ENCODE measurements around the gene UCN. TPM values are rescaled to one million over a fixed set of nuclear protein-coding genes. Genes with fewer than 3 reads are reported as not detected.

Gene UCN
- total RNA-seq, 1 experiment from 2014 or later = 1.5 TPM

GRCh38 chr2:27322766-27323595, 14.7 kb upstream of the UCN start, which contains the start of gene MPV17:
Gene MPV17, minus strand, starts transcription at chr2:27323097. Its CDS starts 580 bp downstream, at chr2:27322517.
- no peak within 1 kb of the TSS for H3T11ph ChIP-seq (ENCODE audit: low read length)
- H3K4me1 ChIP-seq (ENCODE audit: insufficient read depth, low read length) = 0 out of 2 replicates have a peak, but pooled peaks cover 2% of the 10 kb centered on the region

More at GRCh38 chr2:27322766-27323595, 14.7 kb upstream of the UCN start, which contains the start of gene MPV17:
- Histone ChIP-seq H2AFZ (ENCODE audit: low read length) (no peak within 1 kb of the TSS), H3K4me2 (ENCODE audit: insufficient read depth, insufficient read length, low read length) (peak within 1 kb of the TSS; percentile 98), H3K14ac (ENCODE audit: insufficient read depth, low read length) (peak within 1 kb of the TSS; percentile 94), H3K79me1 (ENCODE audit: insufficient read depth, low read depth, low read length, poor library complexity, severe bottlenecking) (no peaks in the 10 kb centered on the region), H3K18ac (ENCODE audit: insufficient read length, low read depth, low read length) (peak within 1 kb of the TSS; percentile 85), H3K9ac (ENCODE audit: extremely low read depth, insufficient read length, low read length) (peak within 1 kb of the TSS; percentile 93), H3K56ac (ENCODE audit: insufficient read length, low read depth, low read length) (no peak within 1 kb of the TSS), H4K91ac (ENCODE audit: insufficient read length, low read depth, low read length) (no peak within 1 kb of the TSS), H4K20me1 (ENCODE audit: control insufficient read depth, insufficient read depth, insufficient read length) (no peaks in the 10 kb centered on the region), H2BK120ac (ENCODE audit: low read depth, low read length, poor library complexity, severe bottlenecking) (no peak within 1 kb of the TSS), H3K23ac (ENCODE audit: insufficient read length, low read depth, low read length) (no peak within 1 kb of the TSS), H2BK20ac (ENCODE audit: low read depth, low read length, poor library complexity, severe bottlenecking) (no peak within 1 kb of the TSS), H2BK15ac (ENCODE audit: low read depth, low read length) (no peak within 1 kb of the TSS), H2BK12ac (ENCODE audit: insufficient read length, low read depth, low read length) (peak within 1 kb of the TSS; percentile 76), H3K27ac (ENCODE audit: insufficient read length, low read depth, low read length) (no peak within 1 kb of the TSS), H3K79me2 (ENCODE audit: insufficient read depth, low read length) (no peaks in the 10 kb centered on the region), H3K27me3 (ENCODE audit: insufficient read depth, low read length) (no peaks in the 10 kb centered on the region), H4K8ac (replicated peaks; ENCODE audit: insufficient read length, low read depth, low read length) (no peak within 1 kb of the TSS), H4K5ac (ENCODE audit: insufficient read length, low read depth, low read length) (peak within 1 kb of the TSS; percentile 19), H3K23me2 (ENCODE audit: insufficient read length, low read depth, low read length, poor library complexity, severe bottlenecking) (peaks cover 10% of the 10 kb centered on the region), H3K9me3 (ENCODE audit: control insufficient read depth, low read depth, low read length) (no peaks in the 10 kb centered on the region), H3K4ac (ENCODE audit: low read depth, low read length) (no peak within 1 kb of the TSS; the same call in 1 of the 2 replicates), H2BK5ac (ENCODE audit: insufficient read length, low read length) (no peak within 1 kb of the TSS), H2AK5ac (ENCODE audit: insufficient read length, low read length) (no peak within 1 kb of the TSS)
- peaks cover 13 to 19% of the 10 kb centered on the region in 2 experiments for H3K4me1 Mint-ChIP-seq
- DNase-seq = peak; percentile 95
- H3K9me3 Mint-ChIP-seq = peaks cover 0 to 2% of the 10 kb centered on the region in 2 experiments; a peak in 2 of 5 replicates
- H3K36me3 Mint-ChIP-seq (ENCODE audit: insufficient read depth in 1 of 3, low read depth in 3 of 3) = peaks cover 12 to 25% (median 21%) of the 10 kb centered on the region in 3 experiments
- no peaks in the 10 kb centered on the region for H3K27me3 Mint-ChIP-seq (ENCODE audit: low read depth)
- H3K4me3 Mint-ChIP-seq = peak within 1 kb of the TSS; percentile 87 to 98
- H3K27ac Mint-ChIP-seq = peak within 1 kb of the TSS; percentile 98 to 99 (median 99)
- TF ChIP-seq CTCF (conservative IDR thresholded peaks at IDR 0.05) = no peak
- no CpG with 5 or more reads among the region's 39 CpGs for WGBS (ENCODE audit: extremely low coverage, insufficient read length, low lambda C conversion rate)

Measured in H9 (cell line).